Right ventricle myocardium inferior (tissue), 1 donor: Measurements from ENCODE around the gene CAMTA1. TPM values are rescaled to one million over a fixed set of nuclear protein-coding genes. Genes with fewer than 3 reads are reported as not detected.
A peak's percentile ranks its signal among the peaks of the same experiment; 100 is the strongest.

Source experiments
- ATAC-seq: fragments of 200-7000 bp; cut with Tn5 transposase; one replicate; pipeline ENCODE4 v1.9.1; 2020; ENCODE audit warnings: mild to moderate bottlenecking, moderate library complexity
- DNase-seq: peaks from one replicate; pipeline ENCODE4 v3.0.0; 2021; ENCODE audit errors: missing footprints
- intact Hi-C: fragments of 100-400 bp; cut with DNase I; formaldehyde crosslinking; loops from one replicate; pipeline ENCODE4 v1.11.0; 2022
- total RNA-seq: library from RNA; stranded (reverse); fragmentation: NEBNext Ultra II Directional; extraction: Animal tissue kit (Norgen Biotek cat#: 25700); gene quantifications from one replicate; pipeline ENCODE4 v1.2.1, GENCODE V29; 2021
- donor health status: DM: no; HTN: yes; CAD: no; lungs with severe emphysema.

The CAMTA1 gene
- total RNA-seq, 1 donor from 2014 or later: 159 TPM

- intact Hi-C loops: no loop called here
- ATAC-seq (no peak), DNase-seq (no peak)
Observed at GRCh38 chr1:6976044-6976375, 190.8 kb downstream of the CAMTA1 start.

- intact Hi-C loops: no loop called here
- DNase-seq: no peak
- no peak for ATAC-seq
Observed at GRCh38 chr1:6979003-6979613, 193.9 kb downstream of the CAMTA1 start.

- ATAC-seq (no peak), DNase-seq (no peak)
- intact Hi-C loops: no loop called here
Observed at GRCh38 chr1:6981595-6981994, 196.3 kb downstream of the CAMTA1 start.

DNA sequence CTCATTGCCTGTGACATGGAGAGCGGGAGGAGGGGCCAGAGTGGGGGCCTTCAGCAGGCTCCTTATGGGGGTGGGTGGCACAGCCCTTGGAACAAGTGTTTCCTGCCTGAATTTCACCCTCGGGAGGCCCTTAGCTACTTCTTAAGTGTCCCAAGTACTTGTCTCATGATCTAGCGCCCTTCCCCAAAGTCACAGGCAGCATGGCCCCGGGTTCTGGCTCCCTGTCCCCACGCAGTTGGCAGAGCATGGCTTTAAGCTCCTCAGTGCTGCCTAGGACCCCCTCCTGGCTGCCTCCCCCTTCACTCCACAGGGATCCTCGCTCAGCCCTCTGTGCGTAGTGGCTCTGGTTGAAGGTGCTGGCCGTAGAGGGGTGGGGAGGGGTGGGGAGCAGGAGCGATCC, 197.2 kb downstream of the CAMTA1 start:
- ATAC-seq: no peak
- intact Hi-C loops: no loop called here
- no peak for DNase-seq

DNA sequence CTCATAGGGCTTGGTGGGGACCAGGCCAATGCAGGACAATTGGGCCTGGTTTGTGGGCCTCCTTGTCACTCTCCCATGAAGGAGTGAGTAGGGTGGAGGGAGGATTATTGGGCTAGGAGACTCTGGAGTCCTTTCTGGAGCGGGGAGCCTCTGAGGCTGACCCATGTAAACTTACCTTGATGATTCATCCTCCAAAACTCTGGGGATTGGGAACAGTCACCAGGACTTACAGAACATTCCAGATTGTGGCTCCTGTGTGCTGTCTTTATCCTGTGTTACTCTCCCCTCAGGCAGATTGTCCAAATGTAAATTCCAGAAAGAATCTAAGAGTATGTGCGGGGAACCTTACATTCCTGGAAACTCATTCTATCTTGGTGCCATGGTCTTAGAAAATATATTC, 197.6 kb downstream of the CAMTA1 start:
- intact Hi-C loops: no loop called here
- DNase-seq (no peak), ATAC-seq (no peak)

- intact Hi-C loops: no loop called here
- ATAC-seq (no peak), DNase-seq (no peak)
Observed at GRCh38 chr1:6984536-6984935, 199.3 kb downstream of the CAMTA1 start.

- DNase-seq (no peak), ATAC-seq (no peak)
- intact Hi-C loops: no loop called here
Observed at GRCh38 chr1:6984986-6985385, 199.7 kb downstream of the CAMTA1 start.

DNA sequence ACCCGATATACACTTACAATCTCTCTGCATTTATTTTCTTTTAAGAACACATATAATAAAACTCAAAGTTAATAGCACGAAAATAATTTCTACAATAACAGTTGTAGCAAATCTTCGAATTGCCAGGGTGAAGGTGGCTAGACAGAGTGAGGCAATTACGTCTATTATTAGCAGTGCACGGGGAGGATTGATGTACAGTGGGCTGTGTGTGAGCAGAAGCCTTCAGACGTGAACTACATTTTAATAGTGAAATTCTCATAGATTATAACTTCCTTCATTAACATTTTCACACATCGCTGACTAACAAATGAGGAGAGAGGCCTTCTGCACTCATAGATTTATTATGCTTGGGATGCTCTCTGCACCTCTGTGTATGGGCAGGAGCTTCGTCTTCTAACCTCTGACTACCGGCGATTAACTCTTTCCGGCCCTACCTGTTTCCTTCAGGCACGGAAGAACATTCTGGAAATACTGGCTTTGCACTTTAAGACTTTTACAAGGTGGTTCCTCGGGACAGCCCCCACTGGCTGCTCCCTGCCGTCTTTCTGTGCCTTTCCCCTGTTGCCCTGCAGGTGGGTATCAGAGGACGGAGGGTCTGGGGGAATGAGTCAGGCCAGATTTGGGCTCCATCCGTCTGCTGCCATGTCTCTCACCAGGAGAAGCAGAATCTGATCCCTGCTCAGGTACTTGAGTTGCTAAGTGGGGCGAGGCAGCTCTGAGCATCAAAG, 200.5 kb downstream of the CAMTA1 start:
- ATAC-seq (no peak), DNase-seq (no peak)
- intact Hi-C loops: no loop called here

- intact Hi-C loops: no loop called here
- ATAC-seq (no peak), DNase-seq (no peak)
Observed at GRCh38 chr1:6986281-6986680, 201.0 kb downstream of the CAMTA1 start.

DNA sequence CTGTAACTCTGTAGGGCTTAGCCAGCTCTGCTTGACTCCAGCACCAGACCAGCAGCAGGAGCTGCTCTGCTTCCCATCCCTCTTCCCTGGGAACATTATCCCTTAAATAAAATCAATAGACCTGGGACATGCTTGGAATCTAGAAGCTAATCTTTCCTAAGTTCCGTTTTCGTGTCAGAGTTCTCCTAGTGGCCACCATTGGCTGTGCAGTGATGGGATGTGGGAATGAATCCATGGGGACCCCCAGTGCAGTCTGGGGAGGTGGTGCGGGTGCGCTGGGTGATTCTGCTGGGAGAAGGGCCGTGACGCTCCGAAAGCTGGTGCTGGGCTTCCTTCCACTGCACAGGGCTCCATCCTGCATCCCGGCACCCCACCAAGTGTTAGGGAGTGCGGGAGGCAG, 202.7 kb downstream of the CAMTA1 start:
- DNase-seq (no peak), ATAC-seq (no peak)
- intact Hi-C loops: no loop called here

- ATAC-seq (no peak), DNase-seq (no peak)
- intact Hi-C loops: no loop called here
Observed at GRCh38 chr1:6988796-6989195, 203.5 kb downstream of the CAMTA1 start.

DNA sequence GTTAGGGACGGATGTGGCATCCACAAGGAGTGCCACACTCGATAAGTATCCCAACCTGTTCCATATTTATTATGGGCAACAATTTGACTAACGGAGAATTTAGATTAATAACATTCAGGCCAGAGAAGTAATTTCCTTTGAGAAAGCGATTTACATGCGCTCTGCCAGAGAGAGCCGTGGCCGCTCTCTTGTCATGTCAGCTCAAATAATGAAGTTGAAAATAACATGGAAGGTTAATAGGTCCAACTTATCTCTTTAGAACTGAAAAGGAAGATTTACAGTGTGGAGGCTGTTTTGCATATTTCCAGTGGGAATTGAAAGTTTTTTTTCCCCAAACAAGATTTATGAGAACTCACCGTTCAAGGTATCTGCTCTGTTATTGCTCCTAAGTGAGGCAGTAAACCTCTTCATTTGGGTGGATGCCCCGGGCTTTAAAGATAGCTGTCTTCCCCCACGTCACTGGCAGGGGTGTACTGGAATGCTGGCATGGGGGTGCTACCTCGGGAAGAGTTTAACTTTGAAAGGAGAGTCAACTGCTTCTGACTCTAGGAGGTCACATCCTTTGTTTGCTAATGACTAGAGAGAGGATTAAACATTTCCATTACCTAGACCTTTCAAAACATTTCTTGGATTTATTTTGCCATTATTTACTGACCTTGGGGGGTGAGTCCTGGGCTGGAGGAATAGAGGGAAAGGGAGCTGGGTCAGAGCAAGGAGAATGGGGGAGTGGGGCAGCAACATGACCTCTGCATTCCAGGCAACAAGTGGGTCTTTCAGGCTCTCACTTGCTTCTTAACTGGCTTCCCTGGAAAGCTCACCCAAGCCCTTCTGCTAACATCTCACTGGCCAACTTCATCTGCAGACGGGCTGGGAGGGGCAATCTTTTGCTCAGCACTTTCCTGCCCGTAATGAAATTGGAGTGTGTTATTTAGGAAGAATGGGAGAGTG, 204.2 kb downstream of the CAMTA1 start:
- ATAC-seq (no peak), DNase-seq (no peak)
- intact Hi-C loops: no loop called here

DNA sequence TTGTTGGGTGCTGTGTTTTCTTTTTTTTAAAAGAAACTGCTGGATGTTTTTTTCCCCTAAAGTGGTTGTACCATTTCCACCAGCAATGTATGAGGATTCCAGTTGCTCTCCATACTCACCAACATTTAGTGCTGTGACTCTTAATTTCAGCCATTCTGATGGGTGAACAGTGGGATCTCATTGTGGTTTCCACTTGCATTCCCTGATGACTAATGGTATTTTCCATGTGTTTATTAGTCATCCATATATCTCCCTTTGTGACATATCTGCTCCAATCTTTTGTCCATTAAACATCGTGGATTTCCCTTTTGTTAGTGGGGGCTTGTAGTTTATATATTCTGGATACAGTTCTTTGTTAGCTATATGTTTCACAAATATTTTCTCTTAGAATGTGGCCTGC, 206.0 kb downstream of the CAMTA1 start:
- ATAC-seq: no peak
- intact Hi-C loops: no loop called here
- no peak for DNase-seq

DNA sequence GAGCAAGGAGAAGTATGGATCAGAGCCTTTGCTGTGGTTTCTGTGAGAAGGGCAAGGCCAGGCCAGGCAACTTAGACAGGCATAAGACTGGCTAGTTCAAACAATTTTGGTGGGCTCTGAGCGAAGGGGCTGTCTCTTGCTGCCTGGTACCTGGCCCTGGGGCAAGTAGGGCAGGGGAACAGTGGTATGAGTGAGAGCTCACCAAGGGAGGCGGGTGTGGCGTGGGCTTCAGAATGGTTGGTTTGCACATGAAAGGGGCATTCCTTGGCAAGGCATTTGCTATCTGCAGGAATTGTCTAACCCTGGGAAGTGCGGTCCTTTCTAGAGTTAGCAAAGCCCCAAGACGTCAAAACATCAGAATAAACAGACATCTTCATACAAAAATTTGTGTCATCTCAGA, 210.5 kb downstream of the CAMTA1 start:
- ATAC-seq: no peak
- DNase-seq: no peak
- intact Hi-C loops: loop anchor here (5.0 kb wide), 1 partner anchor 212 kb away; no protein-coding TSS in a partner anchor

DNA sequence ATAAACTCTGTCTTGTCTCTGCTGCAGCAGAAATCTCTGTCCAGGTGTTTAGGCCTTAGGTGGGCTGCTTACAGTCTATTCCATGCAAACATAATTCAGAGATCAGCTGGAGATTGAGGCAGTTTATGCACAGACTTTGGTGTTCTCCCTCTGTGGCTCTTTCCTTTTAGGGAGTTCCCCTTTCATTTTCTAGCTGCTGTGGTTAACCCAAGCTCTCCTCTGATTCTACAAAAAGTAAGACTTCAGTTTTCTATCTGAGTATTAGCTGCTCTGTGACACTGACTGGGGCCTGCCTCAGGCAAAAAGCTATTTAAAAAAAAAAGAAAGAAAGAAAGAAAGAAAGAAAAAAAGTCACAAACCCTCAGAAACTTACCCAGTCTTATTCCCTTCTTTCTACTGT, 211.1 kb downstream of the CAMTA1 start:
- DNase-seq: no peak
- intact Hi-C loops: loop anchor here (5.0 kb wide), 1 partner anchor 211 kb away; no protein-coding TSS in a partner anchor
- ATAC-seq: no peak

DNA sequence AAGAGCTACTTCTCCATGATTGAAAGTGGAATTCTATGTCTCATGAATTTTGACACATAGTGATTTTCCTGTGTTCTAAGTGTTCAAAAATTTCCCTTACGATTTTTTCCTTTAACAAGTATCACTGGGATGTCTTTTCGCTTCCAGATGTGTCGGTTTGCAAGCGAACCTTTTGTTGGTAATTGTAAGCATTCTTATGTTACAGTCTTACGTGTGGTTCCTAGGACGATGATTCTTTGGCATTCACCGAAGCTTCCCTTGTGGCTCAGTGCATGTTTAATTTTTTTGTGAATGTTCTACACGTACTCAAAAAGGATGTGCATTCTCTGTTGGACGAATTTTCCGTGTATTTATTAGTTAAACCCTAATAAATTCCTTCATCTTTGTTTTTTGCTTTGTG, 211.6 kb downstream of the CAMTA1 start:
- DNase-seq (no peak), ATAC-seq (no peak)
- intact Hi-C loops: loop anchor here (5.0 kb wide), 1 partner anchor 210 kb away; no protein-coding TSS in a partner anchor

- peak; percentile 90 for ATAC-seq
- intact Hi-C loops: loop anchor here (2.0 to 5.0 kb wide), 2 partner anchors 73 to 209 kb away; no protein-coding TSS in a partner anchor
Observed at GRCh38 chr1:6998267-6998666, 213.0 kb downstream of the CAMTA1 start.

GRCh38 chr1:6999826-7000225, 214.6 kb downstream of the CAMTA1 start:
- intact Hi-C loops: loop anchor here (2.0 to 5.0 kb wide), 2 partner anchors 71 to 207 kb away; no protein-coding TSS in a partner anchor
- no peak for ATAC-seq
- DNase-seq: no peak

More at GRCh38 chr1:6998267-6998666, 213.0 kb downstream of the CAMTA1 start:
- no peak for DNase-seq

GRCh38 chr1:7000720-7001119, 215.5 kb downstream of the CAMTA1 start:
- intact Hi-C loops: no loop called here
- DNase-seq: no peak
- no peak for ATAC-seq
